Lower leg skin (tissue), 4 donors: ENCODE measurements around the gene ZBTB8B. TPM values are rescaled to one million over a fixed set of nuclear protein-coding genes. Genes with fewer than 3 reads are reported as not detected.

Experiments
- DNase-seq, 2 donors: peaks; one replicate each; pipeline ENCODE4 v3.0.0-alpha.2; 2019; ENCODE audit warnings: low spot score in 2 of 2
- H3K4me3 ChIP-seq: fragments of 200-600 bp; sonication (generic); 2 replicates; pipeline ENCODE4 v1.5.1; 2017; ENCODE audit warnings: mild to moderate bottlenecking, low read depth; ENCODE audit not compliant: poor library complexity, severe bottlenecking
- CTCF ChIP-seq, 3 donors: fragments of 450-650 bp; IDR thresholded peaks; one replicate each; pipeline ENCODE4 v1.5.1; 2016; ENCODE audit warnings: antibody characterized with exemption in 3 of 3, mild to moderate bottlenecking in 3 of 3, moderate library complexity in 2 of 3
- POLR2A ChIP-seq, 2 donors: fragments of 450-650 bp; IDR thresholded peaks; one replicate each; pipeline ENCODE4 v1.6.1; 2016 to 2017; ENCODE audit warnings: antibody characterized with exemption in 2 of 2, mild to moderate bottlenecking in 1 of 2, moderate library complexity in 1 of 2
- WGBS, 2 donors: methylation state at CpG; one replicate each; pipeline ENCODE4 v1.1.5; 2018; 5-methylcytosine and 5-hydroxymethylcytosine counted together
- intact Hi-C: fragments of 100-400 bp; cut with DNase I; formaldehyde crosslinking; loops from one replicate; pipeline ENCODE4 v1.15.0; 2023; ENCODE audit warnings: low total_unique reads
- total RNA-seq, 4 donors: library from RNA; depleted of rRNA; stranded (reverse); fragments of >200 nt; gene quantifications; one replicate each; pipeline ENCODE4 v1.1.0, GENCODE V29; 2016

The ZBTB8B gene
- under 1 TPM in 1 of 4 donors, not detected in 3; 0.02 TPM for total RNA-seq

GRCh38 chr1:32464716-32465577 is at the start of gene ZBTB8B:
Gene ZBTB8B (plus strand): TSS chr1:32465072. CDS start chr1:32470625, 5,553 bp downstream.
- 0 to 2% methylated on average over 44 to 49 of the region's 66 CpGs for WGBS, 2 donors
- intact Hi-C loops: no loop called here
- H3K4me3 ChIP-seq: peak within 1 kb of the TSS; percentile 11
- DNase-seq: peak in 1 of 2 donors; percentile 18
- TF ChIP-seq CTCF (IDR thresholded peaks at IDR 0.05): no peak
- no peak for TF ChIP-seq POLR2A (IDR thresholded peaks at IDR 0.05)

GRCh38 chr1:32421775-32422174 is 43.1 kb upstream of the ZBTB8B start:
- H3K4me3 ChIP-seq: no peak overlapping the region
- no peak for TF ChIP-seq CTCF (IDR thresholded peaks at IDR 0.05)
- TF ChIP-seq POLR2A (IDR thresholded peaks at IDR 0.05): no peak
- WGBS, 2 donors: 87 to 100% methylated on average over 1 of the region's 1 CpG
- intact Hi-C loops: no loop called here
- DNase-seq: no peak

- no peak overlapping the region for H3K4me3 ChIP-seq
- intact Hi-C loops: no loop called here
- no peak for TF ChIP-seq CTCF (IDR thresholded peaks at IDR 0.05)
- TF ChIP-seq POLR2A (IDR thresholded peaks at IDR 0.05): no peak
- DNase-seq: no peak
- WGBS, 2 donors: 6 to 10% methylated on average over 22 to 34 of the region's 36 CpGs
Measured at GRCh38 chr1:32426489-32427255, 38.2 kb upstream of the ZBTB8B start.

- intact Hi-C loops: no loop called here
- DNase-seq: no peak
- H3K4me3 ChIP-seq: no peak overlapping the region
- 56 to 60% methylated on average over 15 of the region's 17 CpGs for WGBS, 2 donors
- no peak for TF ChIP-seq POLR2A (IDR thresholded peaks at IDR 0.05)
- TF ChIP-seq CTCF (IDR thresholded peaks at IDR 0.05): no peak
Measured at GRCh38 chr1:32427264-32427963, 37.5 kb upstream of the ZBTB8B start.

- 29 to 33% methylated on average over 4 of the region's 4 CpGs for WGBS, 2 donors
- DNase-seq: no peak
- TF ChIP-seq POLR2A (IDR thresholded peaks at IDR 0.05) (no peak), CTCF (IDR thresholded peaks at IDR 0.05) (no peak)
- intact Hi-C loops: no loop called here
- no peak overlapping the region for H3K4me3 ChIP-seq
Measured at GRCh38 chr1:32431736-32432400, 33.0 kb upstream of the ZBTB8B start.
